Panc1 (cell line): ENCODE measurements around the gene MCCC2. TPM values are rescaled to one million over a fixed set of nuclear protein-coding genes. Genes with fewer than 3 reads are reported as not detected.

Source experiments
- ATAC-seq: fragments of 200-7000 bp; cut with Tn5 transposase; 2 replicates; pipeline ENCODE4 v1.9.1; 2020; ENCODE audit warnings: mild to moderate bottlenecking, moderate library complexity
- BruUV-seq: library from RNA; stranded (reverse); fragments of 400-500 nt; replicated peaks from 2 replicates; lab custom pipeline; 2021; lab: Mats Ljungman, UMichigan
- CTCF ChIA-PET: fragments of 300-600 bp; sonication (Branson Sonifier 250); formaldehyde crosslinking; loops from one replicate; lab custom pipeline; 2022; ENCODE audit warnings: antibody characterized with exemption; lab: Charles Lee
- POLR2A ChIA-PET: fragments of 300-600 bp; sonication (Branson Sonifier 250); formaldehyde crosslinking; loops from one replicate; lab custom pipeline; 2022; ENCODE audit warnings: antibody characterized with exemption; lab: Charles Lee
- DNase-seq: peaks from one replicate; pipeline ENCODE4 v3.0.0-alpha.2; 2010; ENCODE audit warnings: low read depth, low spot score
- H3K27ac ChIP-seq: 2 replicates; pipeline ENCODE4 v1.5.1; 2011; ENCODE audit warnings: mild to moderate bottlenecking, low read length, inconsistent platforms
- H3K27me3 ChIP-seq: fragments of 200-500 bp; sonication (Bioruptor generic); 2 replicates; pipeline ENCODE4 v1.6.0; 2014; ENCODE audit warnings: low read length, inconsistent platforms; ENCODE audit not compliant: control insufficient read depth, insufficient read depth
- H3K36me3 ChIP-seq: fragments of 200-500 bp; sonication (Bioruptor generic); 2 replicates; pipeline ENCODE4 v1.5.1; 2014; ENCODE audit warnings: inconsistent platforms, mild to moderate bottlenecking, low read length, moderate library complexity; ENCODE audit not compliant: control insufficient read depth, insufficient read depth
- H3K4me1 ChIP-seq: 2 replicates; pipeline ENCODE4 v1.5.1; 2011; ENCODE audit warnings: inconsistent platforms, mild to moderate bottlenecking, low read length, moderate library complexity; ENCODE audit not compliant: control insufficient read depth, insufficient read depth
- H3K4me3 ChIP-seq, 2 experiments: 2 replicates each; pipeline ENCODE4 v1.5.1; 2011 to 2012; ENCODE audit warnings: low read depth in 2 of 2, low read length in 2 of 2, mild to moderate bottlenecking in 2 of 2, inconsistent platforms in 1 of 2, moderate library complexity in 1 of 2
- H3K9me3 ChIP-seq: fragments of 200-500 bp; sonication (Bioruptor generic); 2 replicates; pipeline ENCODE4 v1.5.1; 2014; ENCODE audit warnings: low read depth, mild to moderate bottlenecking, inconsistent platforms, low read length, moderate library complexity; ENCODE audit not compliant: control insufficient read depth, insufficient read depth
- CTCF ChIP-seq: fragments of 450-650 bp; IDR thresholded peaks from 2 replicates; pipeline ENCODE4 v1.5.1; 2017; ENCODE audit warnings: mild to moderate bottlenecking
- POLR2AphosphoS5 ChIP-seq: IDR thresholded peaks from 2 replicates; pipeline ENCODE4 v1.6.1; 2012; ENCODE audit warnings: mild to moderate bottlenecking, low read depth, low read length, moderate library complexity
- REST ChIP-seq, 2 experiments: IDR thresholded peaks; 2 replicates each; pipeline ENCODE4 v1.6.1; 2011 to 2012; ENCODE audit warnings: low read depth in 2 of 2, control low read depth in 1 of 2, low read length in 1 of 2, mild to moderate bottlenecking in 1 of 2, moderate library complexity in 1 of 2; ENCODE audit not compliant: insufficient read depth in 1 of 2
- SIN3A ChIP-seq: IDR thresholded peaks from 2 replicates; pipeline ENCODE4 v1.6.1; 2012; ENCODE audit warnings: low read depth, mild to moderate bottlenecking, low read length, moderate library complexity, borderline replicate concordance; ENCODE audit not compliant: insufficient read depth
- TCF7L2 ChIP-seq: IDR thresholded peaks from 2 replicates; pipeline ENCODE4 v1.6.1; 2011; ENCODE audit warnings: mild to moderate bottlenecking, low read depth, low read length, inconsistent platforms
- in situ Hi-C: cut with HindIII; loops from 2 replicates; pipeline ENCODE4 v1.10.0; 2016; ENCODE audit warnings: low sequenced_read_pairs, low pct_unique_long_range_greater_than_20kb
- intact Hi-C: fragments of 100-400 bp; cut with micrococcal nuclease; formaldehyde crosslinking; loops from one replicate; pipeline ENCODE4 v1.10.0; 2022; ENCODE audit not compliant: unreplicated experiment
- total RNA-seq: library from RNA; stranded (reverse); gene quantifications from one replicate; pipeline ENCODE4 v1.2.1, GENCODE V29; 2021; ENCODE audit not compliant: unreplicated experiment

Gene MCCC2
- total RNA-seq, 1 experiment from 2014 or later = 74.1 TPM

GRCh38 chr5:71695071-71695470 is 107.9 kb downstream of the MCCC2 start:
- DNase-seq = no peak
- Histone ChIP-seq H3K4me3 (no peak overlapping the region), H3K27ac (no peak overlapping the region), H3K9me3 (no peaks in the 10 kb centered on the region), H3K4me1 (no peaks in the 10 kb centered on the region), H3K27me3 (peaks cover 16% of the 10 kb centered on the region), H3K36me3 (no peaks in the 10 kb centered on the region)
- ATAC-seq = no peak
- TF ChIP-seq CTCF (no peak), SIN3A (no peak)
- ChIA-PET CTCF (no interaction called here), POLR2A (no interaction called here)
- in situ Hi-C loops (no loop called here), intact Hi-C loops (no loop called here)
- BruUV-seq = no TSS peak

GRCh38 chr5:71695595-71695994 is 108.5 kb downstream of the MCCC2 start:
- H3K27ac ChIP-seq = no peak overlapping the region
- in situ Hi-C loops (no loop called here), intact Hi-C loops (no loop called here)
- POLR2A ChIA-PET = no interaction called here
- CTCF ChIA-PET = interaction anchor here (0.8 kb wide), 1 partner anchor 10 kb away, joined by 3 read pairs; no protein-coding TSS in a partner anchor
- H3K4me3 ChIP-seq = no peak overlapping the region
- TF ChIP-seq POLR2AphosphoS5 = no peak
- no peak for TF ChIP-seq CTCF
- TF ChIP-seq REST (IDR thresholded peaks at IDR 0.05; ENCODE audit: insufficient read depth in 1 of 2, low read depth in 2 of 2, low read length in 1 of 2) = no peak
- no peak for TF ChIP-seq TCF7L2
- TF ChIP-seq SIN3A = no peak
- H3K4me1 ChIP-seq = no peaks in the 10 kb centered on the region
- DNase-seq (no peak), ATAC-seq (no peak)
- peaks cover 11% of the 10 kb centered on the region for H3K27me3 ChIP-seq
- H3K9me3 ChIP-seq = no peaks in the 10 kb centered on the region
- no TSS peak for BruUV-seq
- no peaks in the 10 kb centered on the region for H3K36me3 ChIP-seq
